Fibroblast of lung (primary cell): ENCODE results near the gene EPHA5. TPM values are rescaled to one million over a fixed set of nuclear protein-coding genes. Genes with fewer than 3 reads are reported as not detected.

ENCODE experiments used
- DNase-seq, 2 donors: peaks; one replicate each; pipeline versions ENCODE4 v3.0.0 to v3.0.0-alpha.2; 2010; ENCODE audit warnings: low read depth in 2 of 2
- H2AFZ ChIP-seq: 2 replicates; pipeline ENCODE4 v1.5.1; 2012; ENCODE audit warnings: low read length, control low read depth, inconsistent platforms
- H3K27ac ChIP-seq: 2 replicates; pipeline ENCODE4 v1.5.1; 2011; ENCODE audit warnings: low read length, control low read depth; ENCODE audit not compliant: insufficient read depth
- H3K27me3 ChIP-seq: 2 replicates; pipeline ENCODE4 v1.5.1; 2011; ENCODE audit warnings: mild to moderate bottlenecking, low read length; ENCODE audit not compliant: control insufficient read depth, insufficient read depth
- H3K36me3 ChIP-seq: 2 replicates; pipeline ENCODE4 v1.5.1; 2011; ENCODE audit warnings: low read length; ENCODE audit not compliant: control insufficient read depth, insufficient read depth
- H3K4me1 ChIP-seq: 2 replicates; pipeline ENCODE4 v1.5.1; 2011; ENCODE audit warnings: low read length; ENCODE audit not compliant: control insufficient read depth, insufficient read depth; ENCODE audit errors: extremely low read depth
- H3K4me2 ChIP-seq: 2 replicates; pipeline ENCODE4 v1.5.1; 2011; ENCODE audit warnings: low read length, control low read depth; ENCODE audit not compliant: insufficient read depth; ENCODE audit errors: extremely low read depth
- H3K4me3 ChIP-seq, 4 experiments: fragments of 200-600 bp in 1 of 4; sonication (generic) in 1 of 4; replicated peaks in 1 of 4; 2 replicates each; pipeline ENCODE4 v1.5.1; 2011 to 2016; ENCODE audit warnings: low read length in 4 of 4, low read depth in 3 of 4, mild to moderate bottlenecking in 3 of 4, control low read depth in 2 of 4, inconsistent platforms in 1 of 4, mixed read lengths in 1 of 4; ENCODE audit not compliant: insufficient read depth in 1 of 4; ENCODE audit errors: control extremely low read depth in 1 of 4
- H3K79me2 ChIP-seq: 2 replicates; pipeline ENCODE4 v1.5.1; 2012; ENCODE audit warnings: mild to moderate bottlenecking, low read length, inconsistent platforms; ENCODE audit not compliant: control insufficient read depth, insufficient read depth
- H3K9ac ChIP-seq: 2 replicates; pipeline ENCODE4 v1.5.1; 2011; ENCODE audit warnings: mild to moderate bottlenecking, low read length, control low read depth; ENCODE audit not compliant: insufficient read depth
- H3K9me3 ChIP-seq: 2 replicates; pipeline ENCODE4 v1.5.1; 2012; ENCODE audit warnings: low read depth, low read length; ENCODE audit not compliant: control insufficient read depth, insufficient read depth
- H4K20me1 ChIP-seq: 2 replicates; pipeline ENCODE4 v1.5.1; 2011; ENCODE audit warnings: low read length; ENCODE audit not compliant: control insufficient read depth, insufficient read depth; ENCODE audit errors: extremely low read depth
- EZH2 ChIP-seq: IDR thresholded peaks from 2 replicates; pipeline ENCODE4 v1.5.1; 2012; ENCODE audit warnings: low read length, control low read depth, mild to moderate bottlenecking; ENCODE audit errors: missing control alignments
- polyA plus RNA-seq, 2 donors: library from polyadenylated mRNA; depleted of rRNA in 1 of 2; stranded (reverse) in 1 of 2; unstranded in 1 of 2; fragments of >200 nt; gene quantifications; 2 replicates each; pipeline ENCODE4 v1.2.1, GENCODE V29; 2011 to 2012; ENCODE audit warnings: missing spikeins in 1 of 2
- total RNA-seq: library from RNA; depleted of rRNA; stranded (reverse); fragments of >200 nt; gene quantifications from 2 replicates; pipeline ENCODE4 v1.2.1, GENCODE V29; 2014
- TF ChIP-seq, protein P1 (sequence below), 2 donors: IDR thresholded peaks in 1 of 2; conservative IDR thresholded peaks in 1 of 2; 1 replicate in 1 of 2; 2 replicates in 1 of 2; pipeline ENCODE4 v1.5.1; 2011 to 2012; ENCODE audit warnings: low read length in 2 of 2, control low read depth in 1 of 2, inconsistent platforms in 1 of 2, low read depth in 1 of 2, mild to moderate bottlenecking in 1 of 2

Gene EPHA5
- total and polyA plus RNA-seq, 2 donors (not counting 1 experiment from before 2014, with no cell fraction given): under 0.01 to 0.16 TPM

DNA sequence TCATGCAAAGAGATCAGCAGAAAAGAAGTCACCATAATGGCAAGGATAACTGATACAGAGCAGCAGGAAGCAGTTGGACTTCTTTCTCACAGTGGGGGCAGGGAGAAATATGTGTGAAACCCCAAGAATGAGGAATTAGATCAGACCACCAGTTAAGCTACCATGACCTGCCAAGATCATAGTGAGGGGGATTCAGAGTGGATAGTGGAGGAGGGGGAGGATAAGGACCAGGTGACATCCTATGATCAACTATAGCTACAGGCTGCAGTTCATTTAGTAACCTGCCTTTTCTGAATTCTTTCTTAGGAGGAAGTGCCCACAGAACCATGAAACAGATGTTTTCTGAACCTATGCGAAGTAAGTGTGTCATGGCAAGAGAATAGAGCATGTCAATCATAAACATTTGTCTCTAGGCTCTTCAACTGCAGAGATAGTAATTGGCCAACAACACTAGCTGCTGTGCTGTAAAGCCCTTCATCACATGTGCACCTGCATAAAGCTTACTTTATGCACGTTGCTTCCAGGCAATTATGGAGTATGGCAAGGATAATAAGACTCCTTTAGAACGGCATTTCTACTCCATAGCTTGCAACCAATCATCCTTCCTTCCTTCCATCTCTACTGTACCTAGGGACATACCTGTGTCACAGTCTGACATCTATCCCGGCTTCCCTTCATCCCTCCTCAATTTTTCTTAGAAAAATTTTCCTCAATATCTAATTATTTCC, 329.7 kb downstream of the EPHA5 start:
- no peaks in the 10 kb centered on the region for H3K27me3 ChIP-seq

DNA sequence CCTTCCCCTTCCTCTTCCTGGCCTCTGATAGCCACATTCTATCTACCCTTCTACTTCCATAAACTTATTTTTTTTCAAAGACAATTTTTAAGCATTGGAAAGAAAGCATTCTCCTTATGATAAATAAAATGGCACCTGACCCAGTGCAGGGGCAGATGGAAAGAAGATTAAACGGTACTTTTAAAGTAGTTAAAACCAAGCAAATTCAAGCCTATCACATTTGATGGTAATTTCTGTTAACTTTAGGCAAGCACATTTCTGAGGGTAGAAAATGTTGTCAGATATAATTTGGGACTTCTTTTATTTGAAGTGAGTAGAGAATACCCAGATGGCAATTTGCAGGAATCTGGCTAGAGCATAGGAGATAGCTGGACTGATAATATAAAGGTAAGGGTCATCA, 332.9 kb downstream of the EPHA5 start:
- DNase-seq: no peak
- TF ChIP-seq EZH2: no peak
- TF ChIP-seq, protein P1, sequence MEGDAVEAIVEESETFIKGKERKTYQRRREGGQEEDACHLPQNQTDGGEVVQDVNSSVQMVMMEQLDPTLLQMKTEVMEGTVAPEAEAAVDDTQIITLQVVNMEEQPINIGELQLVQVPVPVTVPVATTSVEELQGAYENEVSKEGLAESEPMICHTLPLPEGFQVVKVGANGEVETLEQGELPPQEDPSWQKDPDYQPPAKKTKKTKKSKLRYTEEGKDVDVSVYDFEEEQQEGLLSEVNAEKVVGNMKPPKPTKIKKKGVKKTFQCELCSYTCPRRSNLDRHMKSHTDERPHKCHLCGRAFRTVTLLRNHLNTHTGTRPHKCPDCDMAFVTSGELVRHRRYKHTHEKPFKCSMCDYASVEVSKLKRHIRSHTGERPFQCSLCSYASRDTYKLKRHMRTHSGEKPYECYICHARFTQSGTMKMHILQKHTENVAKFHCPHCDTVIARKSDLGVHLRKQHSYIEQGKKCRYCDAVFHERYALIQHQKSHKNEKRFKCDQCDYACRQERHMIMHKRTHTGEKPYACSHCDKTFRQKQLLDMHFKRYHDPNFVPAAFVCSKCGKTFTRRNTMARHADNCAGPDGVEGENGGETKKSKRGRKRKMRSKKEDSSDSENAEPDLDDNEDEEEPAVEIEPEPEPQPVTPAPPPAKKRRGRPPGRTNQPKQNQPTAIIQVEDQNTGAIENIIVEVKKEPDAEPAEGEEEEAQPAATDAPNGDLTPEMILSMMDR (conservative IDR thresholded peaks at IDR 0.05 in 1 of 2, IDR thresholded peaks at IDR 0.05 in 1 of 2; ENCODE audit: low read depth in 1 of 2, low read length in 2 of 2): no peak
- H3K4me2 ChIP-seq: no peak overlapping the region
- H4K20me1 ChIP-seq: no peaks in the 10 kb centered on the region
- no peaks in the 10 kb centered on the region for H3K4me1 ChIP-seq
- H3K27ac ChIP-seq: no peak overlapping the region
- H2AFZ ChIP-seq: no peak overlapping the region
- H3K9me3 ChIP-seq: no peaks in the 10 kb centered on the region
- H3K27me3 ChIP-seq: no peaks in the 10 kb centered on the region
- no peak overlapping the region for H3K4me3 ChIP-seq
- H3K36me3 ChIP-seq: no peaks in the 10 kb centered on the region
- no peak overlapping the region for H3K9ac ChIP-seq
- H3K79me2 ChIP-seq: no peaks in the 10 kb centered on the region

More for the DNA sequence above, 329.7 kb downstream of the EPHA5 start:
- Histone ChIP-seq H3K9ac (no peak overlapping the region), H3K9me3 (no peaks in the 10 kb centered on the region), H3K4me3 (no peak overlapping the region), H3K36me3 (no peaks in the 10 kb centered on the region), H3K4me2 (no peak overlapping the region), H3K27ac (no peak overlapping the region), H3K4me1 (no peaks in the 10 kb centered on the region), H3K79me2 (no peaks in the 10 kb centered on the region), H4K20me1 (no peaks in the 10 kb centered on the region), H2AFZ (no peak overlapping the region)
- peak in 1 of 2 donors; percentile 2 for DNase-seq
- no peak for TF ChIP-seq EZH2
- TF ChIP-seq, protein P1 (conservative IDR thresholded peaks at IDR 0.05 in 1 of 2, IDR thresholded peaks at IDR 0.05 in 1 of 2; ENCODE audit: low read depth in 1 of 2, low read length in 2 of 2): no peak

DNA sequence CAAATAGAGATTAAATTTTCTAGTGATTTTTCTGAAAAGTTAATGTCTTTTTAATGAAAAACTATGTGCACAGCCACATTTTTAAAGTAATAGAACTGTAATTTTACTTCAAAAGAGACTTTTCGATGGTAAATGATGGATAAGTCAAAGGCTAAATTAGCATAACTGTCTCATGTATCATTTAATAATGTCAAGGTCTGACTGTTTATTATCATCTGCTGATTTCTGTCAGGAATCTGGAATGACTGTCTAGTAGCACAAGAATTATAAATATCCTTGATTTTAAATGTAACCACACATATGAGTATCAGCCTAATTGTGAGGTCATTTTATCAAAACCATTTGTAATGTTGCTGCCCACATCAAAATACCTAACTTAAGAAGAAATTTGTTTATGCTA, 333.8 kb downstream of the EPHA5 start:
- Histone ChIP-seq H3K4me2 (no peak overlapping the region), H2AFZ (no peak overlapping the region), H3K4me3 (no peak overlapping the region), H3K9me3 (no peaks in the 10 kb centered on the region), H4K20me1 (no peaks in the 10 kb centered on the region), H3K27ac (no peak overlapping the region), H3K79me2 (no peaks in the 10 kb centered on the region), H3K27me3 (no peaks in the 10 kb centered on the region), H3K36me3 (no peaks in the 10 kb centered on the region), H3K9ac (no peak overlapping the region), H3K4me1 (no peaks in the 10 kb centered on the region)
- no peak for DNase-seq
- no peak for TF ChIP-seq EZH2
- TF ChIP-seq, protein P1 (conservative IDR thresholded peaks at IDR 0.05 in 1 of 2, IDR thresholded peaks at IDR 0.05 in 1 of 2; ENCODE audit: low read depth in 1 of 2, low read length in 2 of 2): no peak
